Stomach (tissue), 4 donors: ENCODE results near the gene SYT7.

Source experiments
- CTCF ChIP-seq, 7 experiments: fragments of 450-650 bp in 4 of 7; fragments of 200-600 bp in 3 of 7; sonication (generic) in 3 of 7; IDR thresholded peaks; one replicate each; pipeline ENCODE4 v1.5.1; 2016 to 2019; ENCODE audit warnings: antibody characterized with exemption in 7 of 7, control low read depth in 2 of 7, mild to moderate bottlenecking in 1 of 7
- EP300 ChIP-seq: sonication (generic); formaldehyde crosslinking; IDR thresholded peaks from one replicate; pipeline ENCODE4 v1.6.1; 2017; ENCODE audit warnings: antibody characterized with exemption
- POLR2A ChIP-seq, 4 donors: fragments of 450-650 bp; IDR thresholded peaks; one replicate each; pipeline ENCODE4 v1.6.1; 2016; ENCODE audit warnings: antibody characterized with exemption in 4 of 4, control low read depth in 2 of 4, mild to moderate bottlenecking in 1 of 4, moderate library complexity in 1 of 4
- POLR2AphosphoS5 ChIP-seq, 3 donors: sonication (generic); formaldehyde crosslinking; IDR thresholded peaks; one replicate each; pipeline ENCODE4 v1.6.1; 2016; ENCODE audit warnings: antibody characterized with exemption in 3 of 3

- TF ChIP-seq CTCF (IDR thresholded peaks at IDR 0.05): no peak
- no peak for TF ChIP-seq POLR2AphosphoS5 (IDR thresholded peaks at IDR 0.05)
- TF ChIP-seq POLR2A (IDR thresholded peaks at IDR 0.05): no peak
- no peak for TF ChIP-seq EP300
Observed at GRCh38 chr11:61546663-61547062, 34.2 kb downstream of the SYT7 start.
